Measurements from ENCODE around the gene ARHGAP8.

Gene ARHGAP8

DNA sequence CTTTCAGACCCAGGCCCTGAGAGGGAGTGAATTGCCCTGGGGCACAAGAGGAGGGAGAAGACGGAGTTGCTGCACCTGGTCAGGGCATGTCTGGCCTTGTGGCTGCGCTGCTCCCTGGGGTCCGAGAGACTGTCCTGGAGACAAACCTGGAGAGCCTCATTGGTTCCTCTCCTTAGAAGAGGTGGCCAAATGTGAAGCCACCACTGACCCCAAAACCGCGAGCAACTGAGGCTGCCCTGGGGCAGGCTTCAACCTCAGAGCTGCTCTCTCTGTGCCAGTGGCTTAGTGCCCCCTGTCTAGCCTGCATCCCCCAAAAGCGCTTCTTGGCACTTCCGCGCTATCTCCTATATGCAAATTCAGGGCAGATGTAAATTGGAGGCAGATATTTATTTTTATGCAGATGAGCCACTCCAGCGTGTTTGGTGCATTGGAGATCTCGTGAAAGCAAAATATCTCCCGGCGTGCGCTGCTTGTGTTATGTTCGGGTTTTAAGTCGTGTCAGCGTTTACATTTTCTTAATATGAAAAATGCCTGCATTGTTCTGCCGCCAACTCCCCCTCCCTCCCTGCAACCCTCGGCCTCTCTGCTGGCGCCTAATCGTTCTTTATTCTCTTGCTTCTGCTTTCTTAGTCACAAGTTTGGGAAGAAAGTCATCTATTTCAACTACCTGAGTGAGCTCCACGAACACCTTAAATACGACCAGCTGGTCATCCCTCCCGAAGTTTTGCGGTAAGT, 69.5 kb downstream of the ARHGAP8 start:
- TF ChIP-seq, protein P1, sequence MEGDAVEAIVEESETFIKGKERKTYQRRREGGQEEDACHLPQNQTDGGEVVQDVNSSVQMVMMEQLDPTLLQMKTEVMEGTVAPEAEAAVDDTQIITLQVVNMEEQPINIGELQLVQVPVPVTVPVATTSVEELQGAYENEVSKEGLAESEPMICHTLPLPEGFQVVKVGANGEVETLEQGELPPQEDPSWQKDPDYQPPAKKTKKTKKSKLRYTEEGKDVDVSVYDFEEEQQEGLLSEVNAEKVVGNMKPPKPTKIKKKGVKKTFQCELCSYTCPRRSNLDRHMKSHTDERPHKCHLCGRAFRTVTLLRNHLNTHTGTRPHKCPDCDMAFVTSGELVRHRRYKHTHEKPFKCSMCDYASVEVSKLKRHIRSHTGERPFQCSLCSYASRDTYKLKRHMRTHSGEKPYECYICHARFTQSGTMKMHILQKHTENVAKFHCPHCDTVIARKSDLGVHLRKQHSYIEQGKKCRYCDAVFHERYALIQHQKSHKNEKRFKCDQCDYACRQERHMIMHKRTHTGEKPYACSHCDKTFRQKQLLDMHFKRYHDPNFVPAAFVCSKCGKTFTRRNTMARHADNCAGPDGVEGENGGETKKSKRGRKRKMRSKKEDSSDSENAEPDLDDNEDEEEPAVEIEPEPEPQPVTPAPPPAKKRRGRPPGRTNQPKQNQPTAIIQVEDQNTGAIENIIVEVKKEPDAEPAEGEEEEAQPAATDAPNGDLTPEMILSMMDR (IDR thresholded peaks at IDR 0.05; ENCODE audit: control insufficient read depth, insufficient read depth, low read depth, low read length, missing control alignments), result no peak
- no peak overlapping the region for H3K4me3 ChIP-seq (ENCODE audit: control insufficient read depth, low read depth, low read length)
- no peak for DNase-seq (ENCODE audit: low read depth)

DNA sequence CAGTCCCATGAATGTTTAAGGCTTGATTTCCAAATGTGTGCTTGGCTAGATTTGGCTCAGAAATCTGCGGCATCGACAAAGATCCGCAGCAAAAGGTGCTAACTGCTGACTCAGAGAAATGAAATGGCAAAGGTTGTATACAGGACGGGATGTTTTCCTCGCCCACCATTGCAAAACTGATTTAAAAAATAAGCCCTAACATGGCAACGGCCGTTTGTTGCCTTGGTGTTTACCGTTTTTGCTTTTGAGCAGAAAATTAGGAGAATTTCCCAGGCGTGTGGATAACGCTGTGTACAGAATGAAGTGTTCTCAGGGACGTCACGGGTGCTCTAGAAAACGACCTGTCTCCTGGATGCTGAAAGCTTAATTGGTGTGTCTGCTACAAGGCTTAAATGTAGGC, 70.2 kb downstream of the ARHGAP8 start:
- TF ChIP-seq, protein P1 (IDR thresholded peaks at IDR 0.05; ENCODE audit: control insufficient read depth, insufficient read depth, low read depth, low read length, missing control alignments), result no peak
- H3K4me3 ChIP-seq (ENCODE audit: control insufficient read depth, low read depth, low read length), result no peak overlapping the region
- no peak for DNase-seq (ENCODE audit: low read depth)

GRCh38 chr22:44823396-44823795, 71.0 kb downstream of the ARHGAP8 start:
- no peak overlapping the region for H3K4me3 ChIP-seq (ENCODE audit: control insufficient read depth, low read depth, low read length)
- TF ChIP-seq, protein P1 (IDR thresholded peaks at IDR 0.05; ENCODE audit: control insufficient read depth, insufficient read depth, low read depth, low read length, missing control alignments), result no peak
- DNase-seq (ENCODE audit: low read depth), result no peak

DNA sequence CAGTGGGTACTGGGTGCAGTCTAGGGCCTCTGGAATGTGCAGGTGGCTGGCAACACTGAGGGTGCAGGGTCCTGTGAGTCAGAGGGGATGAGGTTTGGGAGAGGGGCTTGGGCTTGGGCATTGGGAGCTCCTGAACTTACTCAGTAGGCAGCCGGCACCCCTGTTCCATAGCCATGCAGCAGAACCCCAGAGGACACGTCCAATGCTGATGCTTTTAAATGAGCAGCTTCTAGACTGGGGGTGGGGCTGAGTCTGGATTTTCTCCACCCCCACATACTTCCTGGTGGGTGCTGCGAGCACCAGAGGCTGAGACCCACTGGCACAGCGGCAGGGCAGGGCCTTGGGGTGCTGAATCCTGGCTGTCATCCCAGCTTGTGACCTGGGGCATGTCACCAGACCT, 71.4 kb downstream of the ARHGAP8 start:
- no peak for DNase-seq (ENCODE audit: low read depth)
- no peak overlapping the region for H3K4me3 ChIP-seq (ENCODE audit: control insufficient read depth, low read depth, low read length)
- TF ChIP-seq, protein P1 (IDR thresholded peaks at IDR 0.05; ENCODE audit: control insufficient read depth, insufficient read depth, low read depth, low read length, missing control alignments), result no peak

GRCh38 chr22:44824271-44824670, 71.9 kb downstream of the ARHGAP8 start:
- no peak overlapping the region for H3K4me3 ChIP-seq (ENCODE audit: control insufficient read depth, low read depth, low read length)
- no peak for DNase-seq (ENCODE audit: low read depth)
- TF ChIP-seq, protein P1 (IDR thresholded peaks at IDR 0.05; ENCODE audit: control insufficient read depth, insufficient read depth, low read depth, low read length, missing control alignments), result no peak

- no peak overlapping the region for H3K4me3 ChIP-seq (ENCODE audit: control insufficient read depth, low read depth, low read length)
- TF ChIP-seq, protein P1 (IDR thresholded peaks at IDR 0.05; ENCODE audit: control insufficient read depth, insufficient read depth, low read depth, low read length, missing control alignments), result no peak
- no peak for DNase-seq (ENCODE audit: low read depth)
Observed at GRCh38 chr22:44825310-44826150, 73.2 kb downstream of the ARHGAP8 start.

All from AG09309 (cell line).